ENCODE measurements around the gene CDKN3. TPM values are rescaled to one million over a fixed set of nuclear protein-coding genes. Genes with fewer than 3 reads are reported as not detected.
A peak's percentile ranks its signal among the peaks of the same experiment; 100 is the strongest.
"Not testable (repeated sequence)": the region's sequence is repeated elsewhere in the genome, so short reads cannot be mapped to it uniquely, and the experiment has no call there.

CDKN3 gene
- total RNA-seq, 1 donor from 2014 or later = 3.7 TPM

GRCh38 chr14:54399560-54399959, 2.8 kb downstream of the CDKN3 start:
- no peak for TF ChIP-seq CTCF (IDR thresholded peaks at IDR 0.05; ENCODE audit: insufficient read depth, low read length, severe bottlenecking)
- no peak overlapping the region for H3K4me3 ChIP-seq (ENCODE audit: low read depth, low read length)
- no peaks in the 10 kb centered on the region for H3K36me3 ChIP-seq (ENCODE audit: control insufficient read depth, insufficient read depth, low read length)
- FAIRE-seq (no peak), DNase-seq (ENCODE audit: low read depth) (no peak)
- no peaks in the 10 kb centered on the region for H3K27me3 ChIP-seq (ENCODE audit: control insufficient read depth, insufficient read depth, low read length)

GRCh38 chr14:54403401-54404005, 6.7 kb downstream of the CDKN3 start:
- H3K36me3 ChIP-seq (ENCODE audit: control insufficient read depth, insufficient read depth, low read length); DNase-seq (ENCODE audit: low read depth); FAIRE-seq; H3K4me3 ChIP-seq (ENCODE audit: low read depth, low read length); H3K27me3 ChIP-seq (ENCODE audit: control insufficient read depth, insufficient read depth, low read length): not testable (repeated sequence)

- FAIRE-seq (no peak), DNase-seq (ENCODE audit: low read depth) (no peak)
- TF ChIP-seq CTCF (IDR thresholded peaks at IDR 0.05; ENCODE audit: insufficient read depth, low read length, severe bottlenecking) = no peak
- Histone ChIP-seq H3K36me3 (ENCODE audit: control insufficient read depth, insufficient read depth, low read length) (no peaks in the 10 kb centered on the region), H3K27me3 (ENCODE audit: control insufficient read depth, insufficient read depth, low read length) (no peaks in the 10 kb centered on the region), H3K4me3 (ENCODE audit: low read depth, low read length) (no peak overlapping the region)
Observed at GRCh38 chr14:54410215-54410614, 13.4 kb downstream of the CDKN3 start.

- no peaks in the 10 kb centered on the region for H3K36me3 ChIP-seq (ENCODE audit: control insufficient read depth, insufficient read depth, low read length)
- no peaks in the 10 kb centered on the region for H3K27me3 ChIP-seq (ENCODE audit: control insufficient read depth, insufficient read depth, low read length)
- no peak for FAIRE-seq
- TF ChIP-seq CTCF (IDR thresholded peaks at IDR 0.05; ENCODE audit: insufficient read depth, low read length, severe bottlenecking) = no peak
- no peak overlapping the region for H3K4me3 ChIP-seq (ENCODE audit: low read depth, low read length)
- no peak for DNase-seq (ENCODE audit: low read depth)
Observed at GRCh38 chr14:54411371-54411770, 14.6 kb downstream of the CDKN3 start.

GRCh38 chr14:54420478-54421142, 23.8 kb downstream of the CDKN3 start:
- H3K36me3 ChIP-seq (ENCODE audit: control insufficient read depth, insufficient read depth, low read length) = no peaks in the 10 kb centered on the region
- peak; percentile 55 for TF ChIP-seq CTCF (IDR thresholded peaks at IDR 0.05; ENCODE audit: insufficient read depth, low read length, severe bottlenecking)
- DNase-seq (ENCODE audit: low read depth) (peak; percentile 50), FAIRE-seq (no peak)
- no peak overlapping the region for H3K4me3 ChIP-seq (ENCODE audit: low read depth, low read length)
- H3K27me3 ChIP-seq (ENCODE audit: control insufficient read depth, insufficient read depth, low read length) = no peaks in the 10 kb centered on the region

GRCh38 chr14:54423991-54424390, 27.2 kb downstream of the CDKN3 start:
- FAIRE-seq = no peak

More at GRCh38 chr14:54423991-54424390, 27.2 kb downstream of the CDKN3 start:
- Histone ChIP-seq H3K4me3 (ENCODE audit: low read depth, low read length) (no peak overlapping the region), H3K36me3 (ENCODE audit: control insufficient read depth, insufficient read depth, low read length) (peaks cover 2% of the 10 kb centered on the region), H3K27me3 (ENCODE audit: control insufficient read depth, insufficient read depth, low read length) (no peaks in the 10 kb centered on the region)
- no peak for DNase-seq (ENCODE audit: low read depth)
- TF ChIP-seq CTCF (IDR thresholded peaks at IDR 0.05; ENCODE audit: insufficient read depth, low read length, severe bottlenecking) = no peak

Measured in bronchial epithelial cell (primary cell).